Keratinocyte (primary cell): ENCODE results near the gene TMEM134. TPM values are rescaled to one million over a fixed set of nuclear protein-coding genes. Genes with fewer than 3 reads are reported as not detected.
"Not testable (repeated sequence)": the region's sequence is repeated elsewhere in the genome, so short reads cannot be mapped to it uniquely, and the experiment has no call there.

ENCODE experiments used
- DNase-seq: peaks from one replicate; pipeline ENCODE4 v3.0.0-alpha.2; 2011; ENCODE audit warnings: low read depth, missing footprints, low spot score
- FAIRE-seq: peaks from 2 replicates; lab custom pipeline; 2011; peaks lifted over from hg19 to GRCh38; lab: Jason Lieb, UNC
- H2AFZ ChIP-seq: 2 replicates; pipeline ENCODE4 v1.6.0; 2012; ENCODE audit warnings: low read length, control low read depth, inconsistent platforms; ENCODE audit not compliant: control insufficient read depth
- H3K27ac ChIP-seq: 2 replicates; pipeline ENCODE4 v1.5.1; 2011; ENCODE audit warnings: low read length; ENCODE audit not compliant: control insufficient read depth, insufficient read depth
- H3K27me3 ChIP-seq: 3 replicates; pipeline ENCODE4 v1.6.0; 2011; ENCODE audit warnings: low read length; ENCODE audit not compliant: control insufficient read depth, insufficient read depth; ENCODE audit errors: extremely low read depth
- H3K36me3 ChIP-seq, 2 experiments: 2 replicates in 1 of 2; 3 replicates in 1 of 2; pipeline ENCODE4 v1.5.1; 2011; ENCODE audit warnings: low read length in 2 of 2, mild to moderate bottlenecking in 1 of 2; ENCODE audit not compliant: control insufficient read depth in 2 of 2, insufficient read depth in 2 of 2; ENCODE audit errors: extremely low read depth in 1 of 2
- H3K4me1 ChIP-seq: 3 replicates; pipeline ENCODE4 v1.5.1; 2011; ENCODE audit warnings: low read length; ENCODE audit not compliant: control insufficient read depth, insufficient read depth; ENCODE audit errors: extremely low read depth
- H3K4me2 ChIP-seq: 3 replicates; pipeline ENCODE4 v1.6.0; 2011; ENCODE audit warnings: low read depth, low read length; ENCODE audit not compliant: control insufficient read depth, insufficient read depth; ENCODE audit errors: extremely low read depth
- H3K4me3 ChIP-seq, 3 experiments: fragments of 200-600 bp in 1 of 3; sonication (generic) in 1 of 3; 2 replicates in 2 of 3; 3 replicates in 1 of 3; pipeline ENCODE4 v1.5.1; 2011 to 2016; ENCODE audit warnings: low read length in 3 of 3, mild to moderate bottlenecking in 3 of 3, control low read depth in 2 of 3, inconsistent platforms in 1 of 3, low read depth in 1 of 3, mixed read lengths in 1 of 3, mixed run types in 1 of 3, moderate library complexity in 1 of 3; ENCODE audit not compliant: control insufficient read depth in 2 of 3, insufficient read depth in 2 of 3; ENCODE audit errors: extremely low read depth in 1 of 3
- H3K79me2 ChIP-seq: 2 replicates; pipeline ENCODE4 v1.6.0; 2012; ENCODE audit warnings: low read length; ENCODE audit not compliant: control insufficient read depth, insufficient read depth
- H3K9ac ChIP-seq: 3 replicates; pipeline ENCODE4 v1.6.0; 2011; ENCODE audit warnings: low read length; ENCODE audit not compliant: control insufficient read depth, insufficient read depth; ENCODE audit errors: extremely low read depth
- H3K9me1 ChIP-seq: 3 replicates; pipeline ENCODE4 v1.6.0; 2011; ENCODE audit warnings: low read length; ENCODE audit not compliant: control insufficient read depth, insufficient read depth; ENCODE audit errors: extremely low read depth
- H3K9me3 ChIP-seq: 2 replicates; pipeline ENCODE4 v1.5.1; 2012; ENCODE audit warnings: low read depth, low read length; ENCODE audit not compliant: control insufficient read depth
- H4K20me1 ChIP-seq: 3 replicates; pipeline ENCODE4 v1.6.0; 2011; ENCODE audit warnings: low read length; ENCODE audit not compliant: control insufficient read depth, insufficient read depth; ENCODE audit errors: extremely low read depth
- EZH2 ChIP-seq: IDR thresholded peaks from one replicate; pipeline ENCODE4 v1.6.1; 2012; ENCODE audit warnings: inconsistent platforms, mild to moderate bottlenecking, low read length, moderate library complexity
- dilution Hi-C: fragments of 300-500 bp; cut with MboI; formaldehyde crosslinking; loops from one replicate; pipeline ENCODE4 v1.7.0; 2020; ENCODE audit warnings: low sequenced_read_pairs; ENCODE audit not compliant: extremely low pct_ligation_motif_present
- polyA plus RNA-seq, 5 experiments: library from polyadenylated mRNA; depleted of rRNA in 3 of 5; stranded (reverse) in 3 of 5; stranded (forward) in 1 of 5; unstranded in 1 of 5; fragments of >200 nt; gene quantifications; 1 replicate in 1 of 5; 2 replicates in 3 of 5; 3 replicates in 1 of 5; pipeline versions ENCODE4 v1.2.1 to v1.2.3, GENCODE V29; 2011 to 2012; ENCODE audit warnings: missing spikeins in 2 of 5, low read depth in 1 of 5, low replicate concordance in 1 of 5
- TF ChIP-seq, protein P1 (sequence below), 3 experiments: IDR thresholded peaks in 1 of 3; conservative IDR thresholded peaks in 1 of 3; optimal IDR thresholded peaks in 1 of 3; 2 replicates in 2 of 3; 3 replicates in 1 of 3; pipeline versions ENCODE3 to v1.5.1; 2011; ENCODE audit warnings: low read length in 3 of 3, mild to moderate bottlenecking in 3 of 3, moderate library complexity in 2 of 3, control low read depth in 1 of 3, inconsistent platforms in 1 of 3; ENCODE audit not compliant: insufficient read depth in 2 of 3; ENCODE audit errors: extremely low read depth in 1 of 3

TMEM134 gene
- polyA plus RNA-seq, 1 donor (not counting 4 experiments of a cell fraction or from before 2014, with no cell fraction given) = 24.7 TPM

DNA sequence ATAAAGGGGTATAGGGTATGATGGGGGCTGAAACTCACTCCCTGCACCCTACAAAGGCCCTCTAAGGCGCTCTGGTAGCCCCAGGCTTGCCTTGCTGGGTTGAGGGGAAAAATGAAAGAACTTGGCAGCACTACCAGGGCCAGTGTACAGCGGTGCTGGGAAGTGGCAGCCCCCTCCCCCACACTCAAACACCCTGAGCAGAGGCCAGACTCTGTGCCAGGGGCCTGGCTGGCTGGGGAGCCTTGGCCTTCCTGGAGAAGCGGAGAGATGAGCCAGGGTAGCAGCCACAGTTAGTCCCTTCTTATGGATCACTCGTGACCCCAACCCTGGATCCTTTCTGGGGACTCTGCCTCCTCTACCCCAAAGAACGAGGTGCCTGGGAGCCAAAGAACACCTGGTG is 2.7 kb downstream of the TMEM134 start:
- no peaks in the 10 kb centered on the region for H3K27me3 ChIP-seq
- H3K4me2 ChIP-seq = no peak overlapping the region
- no peak overlapping the region for H3K27ac ChIP-seq
- no peak overlapping the region for H3K9ac ChIP-seq
- H3K9me3 ChIP-seq = no peaks in the 10 kb centered on the region
- DNase-seq (no peak), FAIRE-seq (no peak)
- H3K36me3 ChIP-seq = peaks cover 0 to 5% of the 10 kb centered on the region in 2 experiments
- no peak overlapping the region for H2AFZ ChIP-seq
- H4K20me1 ChIP-seq = no peaks in the 10 kb centered on the region
- peaks cover 23% of the 10 kb centered on the region for H3K4me1 ChIP-seq
- no peaks in the 10 kb centered on the region for H3K9me1 ChIP-seq
- TF ChIP-seq, protein P1, sequence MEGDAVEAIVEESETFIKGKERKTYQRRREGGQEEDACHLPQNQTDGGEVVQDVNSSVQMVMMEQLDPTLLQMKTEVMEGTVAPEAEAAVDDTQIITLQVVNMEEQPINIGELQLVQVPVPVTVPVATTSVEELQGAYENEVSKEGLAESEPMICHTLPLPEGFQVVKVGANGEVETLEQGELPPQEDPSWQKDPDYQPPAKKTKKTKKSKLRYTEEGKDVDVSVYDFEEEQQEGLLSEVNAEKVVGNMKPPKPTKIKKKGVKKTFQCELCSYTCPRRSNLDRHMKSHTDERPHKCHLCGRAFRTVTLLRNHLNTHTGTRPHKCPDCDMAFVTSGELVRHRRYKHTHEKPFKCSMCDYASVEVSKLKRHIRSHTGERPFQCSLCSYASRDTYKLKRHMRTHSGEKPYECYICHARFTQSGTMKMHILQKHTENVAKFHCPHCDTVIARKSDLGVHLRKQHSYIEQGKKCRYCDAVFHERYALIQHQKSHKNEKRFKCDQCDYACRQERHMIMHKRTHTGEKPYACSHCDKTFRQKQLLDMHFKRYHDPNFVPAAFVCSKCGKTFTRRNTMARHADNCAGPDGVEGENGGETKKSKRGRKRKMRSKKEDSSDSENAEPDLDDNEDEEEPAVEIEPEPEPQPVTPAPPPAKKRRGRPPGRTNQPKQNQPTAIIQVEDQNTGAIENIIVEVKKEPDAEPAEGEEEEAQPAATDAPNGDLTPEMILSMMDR (optimal IDR thresholded peaks at IDR 0.05 in 1 of 3, IDR thresholded peaks at IDR 0.05 in 1 of 3, conservative IDR thresholded peaks at IDR 0.05 in 1 of 3; ENCODE audit: extremely low read depth in 1 of 3, insufficient read depth in 2 of 3, low read length in 3 of 3) = no peak
- no peak for TF ChIP-seq EZH2
- no peaks in the 10 kb centered on the region for H3K79me2 ChIP-seq
- dilution Hi-C loops = no loop called here
- no peak overlapping the region for H3K4me3 ChIP-seq

DNA sequence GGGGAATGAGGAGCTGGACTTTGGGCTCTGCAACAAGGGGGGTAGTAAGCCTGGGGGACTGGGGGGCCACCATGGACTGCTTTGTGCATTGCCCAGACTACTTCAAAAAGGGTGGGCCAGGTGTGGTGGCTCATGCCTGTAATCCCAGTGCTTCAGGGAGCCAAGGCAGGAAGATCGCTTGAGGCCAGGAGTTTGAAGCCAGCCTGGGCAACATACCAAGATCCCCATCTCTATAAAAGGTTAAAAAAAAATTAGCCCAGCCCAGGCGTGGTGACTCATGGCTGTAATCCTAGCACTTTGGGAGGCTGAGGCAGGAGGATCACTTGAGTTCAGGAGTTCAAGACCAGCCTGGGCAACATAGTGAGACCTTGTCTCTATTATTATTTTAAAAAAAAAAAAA is 3.5 kb downstream of the TMEM134 start:
- H3K79me2 ChIP-seq, H2AFZ ChIP-seq, H3K27me3 ChIP-seq, H4K20me1 ChIP-seq, dilution Hi-C loops, H3K36me3 ChIP-seq, H3K9me3 ChIP-seq, H3K9me1 ChIP-seq, FAIRE-seq, DNase-seq: not testable (repeated sequence)
- peak overlapping the region; percentile 45 to 73 (median 46) for H3K4me3 ChIP-seq
- peak overlapping the region; percentile 69 for H3K27ac ChIP-seq
- peak overlapping the region; percentile 76 for H3K4me2 ChIP-seq
- peak overlapping the region; percentile 64 for H3K9ac ChIP-seq
- peaks cover 23% of the 10 kb centered on the region for H3K4me1 ChIP-seq

DNA sequence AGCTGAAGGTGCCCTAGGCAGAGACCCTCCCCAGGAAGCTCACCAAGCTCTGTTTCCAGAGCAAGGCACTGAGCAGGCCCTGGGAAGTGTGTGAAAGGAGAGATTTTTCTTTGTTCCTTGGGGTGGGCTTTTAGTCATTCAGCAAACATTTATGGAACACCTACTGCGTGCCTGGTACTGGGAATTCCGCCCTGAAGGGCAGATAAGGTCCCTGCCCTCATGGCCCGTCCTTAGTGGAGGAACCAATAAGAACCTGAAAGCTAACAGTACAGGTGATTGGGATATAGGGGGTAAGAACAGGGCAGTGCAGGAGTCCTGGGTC is 3.9 kb downstream of the TMEM134 start:
- peaks cover 23% of the 10 kb centered on the region for H3K4me1 ChIP-seq
- H3K9me1 ChIP-seq = no peaks in the 10 kb centered on the region
- H3K27me3 ChIP-seq = no peaks in the 10 kb centered on the region
- TF ChIP-seq EZH2 = no peak
- TF ChIP-seq, protein P1 (optimal IDR thresholded peaks at IDR 0.05 in 1 of 3, IDR thresholded peaks at IDR 0.05 in 1 of 3, conservative IDR thresholded peaks at IDR 0.05 in 1 of 3; ENCODE audit: extremely low read depth in 1 of 3, insufficient read depth in 2 of 3, low read length in 3 of 3) = no peak
- no peak for FAIRE-seq
- H3K9me3 ChIP-seq = no peaks in the 10 kb centered on the region
- H3K4me2 ChIP-seq = peak overlapping the region; percentile 76
- peak overlapping the region; percentile 64 for H3K9ac ChIP-seq
- peak overlapping the region; percentile 45 to 73 (median 46) for H3K4me3 ChIP-seq
- H4K20me1 ChIP-seq = no peaks in the 10 kb centered on the region
- peaks cover 0 to 5% of the 10 kb centered on the region in 2 experiments for H3K36me3 ChIP-seq
- peak overlapping the region; percentile 69 for H3K27ac ChIP-seq
- no peak overlapping the region for H2AFZ ChIP-seq
- dilution Hi-C loops = no loop called here
- H3K79me2 ChIP-seq = no peaks in the 10 kb centered on the region
- DNase-seq = no peak
